Suppressor macrophage treated with lipopolysaccharide for 4 hours (primary cell): ENCODE results near the gene FOXL2.
A peak's percentile ranks its signal among the peaks of the same experiment; 100 is the strongest.
"Not testable (repeated sequence)": the region's sequence is repeated elsewhere in the genome, so short reads cannot be mapped to it uniquely, and the experiment has no call there.

Source experiments
- DNase-seq: peaks from one replicate; pipeline ENCODE4 v3.0.0-alpha.2; 2020

The FOXL2 gene

DNA sequence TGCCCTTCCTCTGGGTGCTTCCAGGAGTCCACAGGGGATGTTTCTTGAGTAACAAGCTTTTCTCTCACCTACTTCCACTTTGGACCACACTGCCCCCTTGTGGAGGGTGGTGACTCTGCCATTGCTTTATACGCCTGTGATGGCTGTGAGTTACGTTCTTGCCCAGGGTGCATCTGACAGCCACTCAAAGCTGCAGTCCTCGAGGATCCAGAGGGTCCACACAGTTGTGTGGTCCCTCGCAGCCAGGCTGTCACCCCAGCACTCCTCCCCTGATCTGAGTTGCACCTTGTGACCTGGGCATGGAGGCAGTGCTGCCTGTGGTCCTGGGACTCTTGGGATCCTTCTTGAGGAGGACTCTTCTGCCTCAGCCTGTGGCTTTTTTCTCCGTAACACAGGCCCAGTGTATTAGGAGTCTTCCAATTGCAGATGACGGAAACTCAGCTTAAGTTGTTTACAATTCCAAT, 23.4 kb downstream of the FOXL2 start:
- DNase-seq: peak; percentile 94

DNA sequence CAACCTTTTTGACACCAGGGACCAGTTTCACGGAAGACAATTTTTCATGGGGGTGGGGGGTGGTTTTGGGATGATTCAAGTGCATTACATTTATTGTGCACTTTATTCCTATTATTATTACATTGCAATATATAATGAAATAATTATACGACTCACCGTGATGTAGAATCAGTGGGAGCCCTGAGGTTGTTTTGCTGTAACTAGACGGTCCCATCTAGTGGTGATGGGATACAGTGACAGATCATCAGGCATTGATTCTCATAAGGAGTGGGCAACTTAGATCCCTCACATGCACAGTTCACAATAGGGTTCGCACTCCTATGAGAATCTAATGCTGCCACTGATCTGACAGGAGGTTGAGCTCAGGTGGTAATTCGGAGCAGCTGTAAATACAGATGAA, 24.5 kb downstream of the FOXL2 start:
- DNase-seq: not testable (repeated sequence)

DNA sequence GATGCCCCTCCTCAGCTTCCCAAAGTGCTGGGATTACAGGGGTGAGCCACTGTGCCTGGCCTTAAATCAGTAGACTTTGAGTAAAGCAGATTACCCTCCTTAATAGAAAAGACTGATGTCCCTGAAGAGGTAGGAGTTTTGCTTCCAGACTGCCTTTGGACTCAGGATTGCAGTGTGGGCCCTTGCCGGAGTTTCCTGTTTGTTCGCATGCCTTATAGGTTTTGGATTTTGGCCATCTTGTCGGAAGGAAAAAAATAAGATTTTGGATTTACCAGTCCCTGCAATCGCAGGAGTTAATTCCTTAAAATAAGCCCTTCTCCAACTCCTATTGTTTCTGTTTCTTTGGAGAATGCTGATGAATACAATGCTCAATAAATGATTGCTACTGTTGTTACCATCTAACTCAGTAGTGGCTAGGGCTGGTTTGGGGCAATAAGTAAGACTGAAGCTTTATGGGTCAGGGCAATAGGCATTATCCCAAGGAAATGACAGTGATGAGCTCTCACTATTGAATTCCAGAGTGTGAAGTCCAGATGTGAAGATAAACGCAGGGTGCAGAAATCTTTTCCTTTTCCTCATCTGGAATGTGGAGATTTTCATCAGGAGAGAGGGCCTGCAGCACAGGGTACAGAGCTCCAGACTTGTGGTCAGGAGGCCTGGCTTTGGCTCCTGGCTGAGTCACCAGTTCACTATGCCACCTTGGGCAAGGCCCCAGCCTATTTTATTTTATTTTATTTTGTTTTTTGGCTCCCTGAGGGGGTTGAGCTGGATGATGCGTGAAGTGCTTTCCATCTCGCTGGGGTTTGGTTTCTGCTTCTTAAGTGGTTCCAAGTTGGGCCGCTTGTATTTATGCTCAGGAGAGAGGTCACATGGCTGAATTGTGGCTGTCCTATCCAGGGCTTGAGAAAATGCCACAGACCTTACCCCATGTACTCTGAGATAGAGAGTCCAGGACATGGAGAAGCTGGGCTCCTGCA, 25.3 kb downstream of the FOXL2 start:
- DNase-seq: no peak

DNA sequence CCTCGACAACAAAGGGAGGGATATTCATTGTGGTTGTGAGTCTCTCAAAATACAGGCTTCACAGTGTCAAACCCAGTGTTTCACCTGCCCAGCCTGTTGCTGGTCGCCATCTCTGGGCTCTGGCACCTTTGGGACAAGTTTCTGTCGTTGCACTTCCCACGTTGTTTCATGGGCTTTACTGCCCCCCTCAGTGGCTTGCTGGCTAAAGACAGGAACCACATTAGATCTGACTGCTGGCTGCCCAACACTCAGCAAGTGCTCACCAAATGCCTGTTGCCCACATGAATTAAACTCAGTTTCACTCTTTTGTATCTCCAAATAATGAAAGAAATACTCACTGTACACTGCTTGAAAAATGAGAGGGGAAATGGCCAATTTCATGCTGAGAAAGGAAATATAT, 27.6 kb downstream of the FOXL2 start:
- no peak for DNase-seq

DNA sequence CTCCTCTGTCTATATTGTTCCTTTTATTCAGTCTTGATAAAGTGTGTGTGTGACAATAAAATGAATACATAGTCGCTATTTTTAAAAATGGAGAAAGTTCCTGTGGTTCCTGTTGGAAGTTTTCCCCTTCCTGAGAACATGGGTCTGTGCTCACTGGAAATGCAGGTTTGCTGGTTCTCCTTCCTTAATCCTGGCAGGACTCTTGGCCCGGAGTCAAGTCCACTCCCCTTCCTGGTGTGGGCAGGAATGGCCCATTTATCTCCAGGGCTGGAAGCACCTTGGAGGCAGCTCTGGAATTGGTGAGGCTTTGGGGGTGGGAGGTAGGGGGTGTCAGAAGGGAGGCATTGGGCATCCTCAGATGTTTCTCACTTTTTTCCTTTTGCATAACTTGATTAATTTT, 30.1 kb downstream of the FOXL2 start:
- no peak for DNase-seq

DNA sequence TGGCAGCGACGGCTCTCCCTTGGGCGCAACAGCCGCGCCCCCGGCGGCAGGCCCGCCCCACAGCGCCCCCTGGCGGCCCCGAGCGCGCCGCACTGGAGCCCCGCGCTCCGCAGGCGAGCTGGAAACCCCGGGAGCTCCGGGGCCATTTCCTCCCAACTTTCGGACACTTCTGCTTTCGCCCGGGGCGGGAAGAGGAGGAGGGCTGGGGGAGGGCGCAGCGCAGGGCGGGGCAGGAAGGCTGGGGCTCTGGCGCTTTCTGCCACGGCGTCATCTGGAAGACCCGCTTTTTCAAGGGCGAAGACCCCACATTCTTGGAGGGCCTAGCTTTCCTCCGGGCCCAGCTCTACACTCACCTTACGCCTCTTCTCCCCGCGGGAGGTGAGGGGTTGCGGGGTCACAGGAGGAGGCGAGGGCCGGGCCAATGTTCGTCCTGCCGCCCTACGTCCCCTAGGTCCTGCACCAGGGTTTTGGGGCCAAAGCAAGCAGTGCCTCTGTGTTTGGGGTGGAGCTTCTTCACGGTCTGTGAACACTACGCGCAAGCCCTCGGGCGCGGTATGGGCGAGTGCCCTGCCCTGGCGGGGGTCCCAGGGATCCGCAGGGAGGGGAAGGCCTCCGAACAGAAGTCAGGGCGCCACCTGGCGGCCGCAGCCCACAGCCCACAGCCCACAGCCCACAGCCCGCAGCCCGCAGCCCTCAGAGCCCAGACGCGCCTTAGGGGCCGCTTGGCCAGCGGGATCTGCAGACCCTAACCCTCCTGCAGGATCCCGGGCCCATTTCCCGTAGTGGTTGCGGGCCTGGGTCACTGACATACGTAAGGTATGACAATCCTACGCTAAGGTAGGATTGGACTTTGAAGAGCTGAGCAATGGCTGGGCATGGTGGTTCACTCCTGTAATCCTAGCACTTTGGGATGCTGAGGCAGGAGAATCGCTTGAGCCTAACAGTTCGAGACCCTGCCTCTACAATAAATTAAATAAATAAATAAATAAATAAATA, 31.1 kb downstream of the FOXL2 start:
- peak; percentile 97 for DNase-seq

DNA sequence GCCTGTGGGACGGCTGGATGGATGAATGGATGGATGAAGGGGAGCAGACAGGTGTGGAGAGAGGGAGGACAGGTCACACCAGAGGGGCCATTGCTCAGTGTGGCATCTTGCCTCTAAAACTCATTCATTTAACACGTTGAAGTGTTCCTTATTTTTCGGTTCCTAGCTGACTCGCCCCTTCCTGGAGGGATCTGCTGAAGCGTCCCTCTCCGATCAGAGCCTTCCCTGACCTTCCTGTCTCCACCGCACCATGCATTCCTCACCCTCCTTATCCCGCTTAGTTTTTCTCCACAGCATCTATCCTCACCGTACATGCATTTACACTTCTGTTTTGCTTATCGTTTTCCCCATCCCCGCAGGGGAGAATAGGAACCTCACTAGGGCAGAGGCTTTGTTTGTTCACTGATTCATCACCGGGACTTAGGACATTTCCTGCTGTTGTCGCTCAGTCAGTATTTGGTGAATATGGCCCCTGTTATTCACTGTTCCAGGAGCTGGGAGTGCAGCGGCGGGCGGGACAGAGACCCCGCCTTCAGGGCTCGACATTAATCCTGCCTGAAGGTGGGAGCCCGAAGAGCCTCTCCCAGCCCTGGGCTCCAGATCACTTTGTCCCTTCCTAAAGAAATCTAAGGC, 32.0 kb downstream of the FOXL2 start:
- peak; percentile 72 for DNase-seq

DNA sequence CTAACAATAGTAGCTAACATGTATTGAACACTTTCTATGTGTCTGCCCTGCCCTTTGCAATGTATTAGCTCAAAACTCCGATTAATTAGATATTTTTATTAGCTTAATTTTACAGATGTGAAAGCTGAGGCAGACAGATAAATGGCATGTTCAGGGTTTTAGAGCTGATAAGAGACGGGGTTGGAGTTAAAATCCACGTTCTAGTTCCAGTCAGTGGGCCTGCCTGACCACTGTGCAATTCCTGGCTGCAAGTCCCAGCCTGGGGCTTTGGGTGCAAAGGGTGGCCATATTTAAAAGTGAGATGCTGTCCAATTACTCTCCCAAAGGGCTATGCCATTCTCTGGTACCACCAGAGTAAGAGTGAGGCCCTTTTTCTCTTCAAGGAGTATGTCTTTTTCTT, 33.2 kb downstream of the FOXL2 start:
- no peak for DNase-seq

DNA sequence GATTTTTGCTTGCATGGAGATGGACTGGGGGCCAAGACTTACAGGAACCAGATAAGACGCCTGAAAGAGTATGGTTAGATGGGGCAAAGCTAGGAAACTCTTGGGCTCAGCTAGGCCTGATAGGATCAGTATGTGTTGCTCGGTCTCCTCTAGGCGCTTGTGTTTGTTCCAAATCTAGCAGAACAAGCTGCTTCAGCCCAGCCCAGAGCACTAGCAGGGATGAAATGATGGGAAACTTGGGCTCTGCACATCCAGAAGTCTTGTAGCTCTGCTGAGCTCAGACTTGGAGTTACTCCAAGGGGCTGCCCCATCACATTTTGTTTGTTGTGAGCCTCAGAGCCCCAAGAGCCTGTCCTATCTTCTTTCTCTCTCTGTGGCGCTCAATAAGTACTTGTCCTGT, 34.7 kb downstream of the FOXL2 start:
- DNase-seq: no peak

DNA sequence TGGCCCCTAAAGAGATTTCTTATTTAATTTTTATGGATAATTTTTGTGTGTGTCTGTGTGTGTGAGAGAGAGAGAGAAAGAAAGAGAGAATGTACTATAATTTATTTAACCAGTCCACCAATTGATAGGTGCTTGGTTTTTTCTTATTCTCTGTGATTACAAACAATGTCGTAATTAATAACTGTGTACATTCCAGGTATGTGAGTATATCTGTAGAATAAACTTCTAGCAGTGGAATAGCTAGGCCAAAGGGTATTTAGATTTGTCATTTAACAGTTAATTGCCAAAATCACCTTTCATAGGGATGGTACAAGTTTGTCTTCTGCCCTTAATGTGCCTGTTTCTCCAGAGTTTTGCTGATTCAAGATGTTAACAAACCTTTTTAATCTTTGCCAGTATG, 35.3 kb downstream of the FOXL2 start:
- no peak for DNase-seq

DNA sequence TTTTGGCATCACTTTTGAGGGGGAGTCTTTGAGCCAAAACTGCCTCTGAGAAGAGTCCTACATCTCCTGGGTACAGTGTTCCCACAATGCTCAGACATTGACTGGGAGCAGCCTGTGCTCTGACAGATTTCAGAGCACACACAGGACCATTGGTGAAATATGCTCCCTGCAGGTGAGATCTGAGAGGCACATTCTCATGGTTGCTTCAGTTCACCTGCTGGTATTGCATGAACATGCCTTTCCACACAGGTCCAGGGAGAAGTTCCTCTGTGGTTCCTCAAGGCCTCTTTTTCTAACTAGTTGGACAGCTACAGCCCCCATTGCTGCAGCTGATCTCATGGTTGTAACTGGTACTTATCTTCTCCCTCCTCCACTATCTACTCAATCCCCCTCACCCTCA, 37.0 kb downstream of the FOXL2 start:
- no peak for DNase-seq

DNA sequence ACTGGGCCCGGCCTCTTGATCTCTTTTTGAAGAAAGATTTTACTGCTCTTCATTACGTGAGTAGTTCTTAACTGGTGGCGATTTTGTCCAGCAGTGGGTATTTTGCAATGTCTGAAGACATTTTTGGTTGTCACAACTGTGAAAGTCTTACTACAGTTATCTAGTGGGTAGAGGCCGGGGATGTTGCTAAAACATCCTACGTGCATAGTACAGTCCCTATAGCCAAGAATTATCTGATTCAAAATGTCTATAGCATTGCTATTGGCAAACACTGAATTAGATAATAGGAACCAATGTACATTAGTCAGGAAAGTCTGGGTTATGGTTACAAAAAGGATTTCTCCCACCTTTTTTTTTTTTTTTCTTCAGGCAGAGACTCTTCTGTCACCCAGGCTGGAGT, 38.1 kb downstream of the FOXL2 start:
- peak; percentile 58 for DNase-seq

DNA sequence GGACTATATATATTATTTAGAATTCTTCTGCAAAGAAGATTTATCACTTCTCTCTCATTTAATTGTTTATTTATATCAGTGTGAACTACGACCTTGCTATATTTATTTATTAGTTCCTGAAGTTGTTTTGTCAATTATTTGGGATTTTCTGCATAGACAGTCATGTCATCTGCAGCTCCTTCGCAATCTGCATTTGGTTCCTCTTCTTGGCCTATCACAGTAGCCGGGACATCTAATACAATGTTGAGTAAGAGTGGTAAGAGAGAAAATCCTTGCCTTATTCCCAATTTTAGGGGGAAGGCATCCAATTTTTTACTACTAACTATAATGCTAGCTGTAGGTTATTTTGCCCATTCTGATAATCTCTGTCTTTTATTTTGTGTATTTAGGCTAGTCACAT, 39.4 kb downstream of the FOXL2 start:
- DNase-seq: peak; percentile 63

DNA sequence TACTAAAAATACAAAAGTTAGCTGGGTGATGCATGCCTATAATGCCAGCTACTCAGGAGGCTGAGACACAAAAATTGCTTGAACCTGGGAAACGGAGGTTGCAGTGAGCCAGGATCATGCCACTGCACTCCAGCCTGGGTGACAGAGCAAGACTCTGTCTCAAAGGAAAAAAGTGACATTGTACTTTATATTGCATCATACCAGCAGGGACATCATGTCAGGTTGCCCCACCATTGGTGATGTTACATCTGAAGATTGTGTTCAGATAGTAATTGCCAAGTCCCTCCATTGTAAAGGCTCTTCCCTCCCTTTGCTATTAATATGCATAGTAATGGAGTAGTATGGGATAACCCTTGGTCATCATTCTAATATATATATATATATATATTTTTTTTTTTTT, 44.8 kb downstream of the FOXL2 start:
- peak; percentile 37 for DNase-seq

DNA sequence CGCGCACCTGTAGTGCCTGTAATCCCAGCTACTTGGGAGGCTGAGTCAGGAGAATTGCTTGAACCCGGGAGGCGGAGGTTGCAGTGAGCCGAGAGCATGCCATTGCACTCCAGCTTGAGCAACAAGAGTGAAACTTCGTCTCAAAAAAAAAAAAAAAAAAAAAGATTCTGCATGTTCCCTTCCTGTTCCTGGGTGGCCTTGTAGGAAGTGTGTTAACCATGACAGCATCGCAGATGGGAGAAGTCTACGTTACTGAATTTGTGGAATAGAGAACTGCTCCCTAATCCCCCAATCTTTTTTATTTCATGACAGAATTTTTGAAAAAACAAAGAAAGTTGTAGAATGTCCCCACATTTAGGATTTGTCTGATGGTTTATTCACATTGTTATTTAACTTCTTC, 45.4 kb downstream of the FOXL2 start:
- DNase-seq: peak; percentile 75

DNA sequence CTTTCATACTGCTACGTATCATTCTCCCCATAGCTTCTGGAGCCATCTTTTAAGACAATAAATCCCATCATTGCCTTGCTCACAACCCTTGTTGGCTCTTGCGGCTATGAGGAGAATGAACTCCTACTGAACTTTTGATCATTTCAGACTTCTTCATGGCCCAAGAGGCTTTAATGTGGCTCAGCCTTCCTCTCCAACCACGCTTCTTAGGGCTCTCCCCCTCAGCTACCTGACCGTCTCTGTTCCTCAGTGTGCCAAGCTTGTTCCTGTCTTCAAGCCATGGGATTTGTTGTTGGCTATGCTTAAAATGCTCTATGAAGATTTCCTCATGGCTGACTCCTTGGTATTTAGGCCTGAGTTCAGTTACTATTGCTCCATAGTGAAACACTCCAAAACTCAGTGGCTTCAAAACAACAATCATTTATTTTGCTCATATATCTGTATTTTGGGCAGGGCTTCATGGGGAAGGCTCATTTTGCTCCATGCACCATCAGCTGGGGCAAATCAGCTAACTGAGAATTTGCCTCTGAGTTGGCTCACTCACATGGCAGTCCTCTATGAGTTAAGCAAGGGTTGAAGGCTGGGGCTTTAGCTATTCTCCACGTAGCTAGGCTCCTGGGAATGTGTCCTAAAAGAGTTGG, 47.5 kb downstream of the FOXL2 start:
- DNase-seq: no peak

DNA sequence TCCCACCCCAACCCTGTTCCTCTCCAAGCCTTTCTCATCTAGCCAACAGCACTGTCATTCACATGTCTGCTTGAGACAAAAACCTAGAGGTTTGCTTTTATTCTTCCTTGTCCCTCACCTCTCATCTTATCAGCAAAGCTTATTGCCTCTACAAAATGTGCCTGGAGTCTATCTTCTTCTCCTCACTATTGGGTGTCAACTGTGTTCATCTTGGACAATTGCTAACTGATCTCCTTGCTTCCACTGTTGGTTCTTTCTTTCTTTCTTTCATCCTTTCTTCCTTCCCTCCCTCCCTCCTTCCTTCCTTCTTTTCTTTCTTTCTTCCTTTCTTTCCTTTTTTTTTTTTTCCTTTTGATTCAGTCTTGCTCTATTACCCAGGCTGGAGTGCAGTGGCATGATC, 48.2 kb downstream of the FOXL2 start:
- no peak for DNase-seq

DNA sequence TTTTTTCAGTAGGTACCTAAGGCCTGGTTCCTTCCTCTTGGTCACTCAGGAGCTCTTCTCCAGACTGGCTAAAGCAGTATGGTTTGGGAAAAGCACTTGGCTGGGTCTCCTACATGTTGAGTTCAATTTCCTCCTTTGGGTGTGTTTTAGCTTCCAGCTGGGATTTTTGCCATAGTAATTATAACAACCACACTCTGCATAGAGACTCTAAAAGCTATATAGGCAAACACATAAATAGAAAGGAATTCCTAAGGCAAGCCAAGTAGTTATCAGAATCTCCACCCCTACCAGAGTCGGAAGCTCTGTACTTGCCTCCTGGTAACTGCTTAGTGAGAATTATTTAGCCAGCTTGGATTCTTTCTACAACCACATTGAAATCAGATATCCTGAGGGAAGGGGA, 48.6 kb downstream of the FOXL2 start:
- DNase-seq: no peak
